HepG2 (cell line): ENCODE data around the gene YIF1B.

Experiments used
- BHLHE40 ChIP-seq: IDR thresholded peaks from 2 replicates; pipeline ENCODE4 v1.6.1; 2011; ENCODE audit warnings: low read length, improper control_type of control experiment
- CBFB ChIP-seq: sonication (generic); formaldehyde crosslinking; IDR thresholded peaks from 2 replicates; pipeline ENCODE4 v1.4.0; 2020; ENCODE audit warnings: missing genetic modification reagents
- CEBPB ChIP-seq: IDR thresholded peaks from 2 replicates; pipeline ENCODE4 v1.6.1; 2011; ENCODE audit warnings: low read depth, low read length, improper control_type of control experiment, borderline replicate concordance
- CHD2 ChIP-seq: IDR thresholded peaks from 2 replicates; pipeline ENCODE4 v1.6.1; 2011; ENCODE audit warnings: low read depth, low read length, improper control_type of control experiment
- HDAC1 ChIP-seq: sonication (generic); formaldehyde crosslinking; IDR thresholded peaks from 2 replicates; pipeline ENCODE4 v1.5.1; 2020; ENCODE audit warnings: mild to moderate bottlenecking, missing genetic modification reagents
- HDAC2 ChIP-seq: sonication (generic); formaldehyde crosslinking; IDR thresholded peaks from 2 replicates; pipeline ENCODE4 v1.4.0; 2020; ENCODE audit warnings: missing genetic modification reagents
- NFE2L1 ChIP-seq: sonication (generic); formaldehyde crosslinking; IDR thresholded peaks from 2 replicates; pipeline ENCODE4 v1.4.0; 2020; ENCODE audit warnings: missing genetic modification reagents, mild to moderate bottlenecking, borderline replicate concordance
- USF2 ChIP-seq, 2 experiments: sonication (generic) in 1 of 2; formaldehyde crosslinking in 1 of 2; IDR thresholded peaks; 2 replicates each; pipeline versions ENCODE4 v1.5.1 to v1.6.1; 2011 to 2020; ENCODE audit warnings: borderline replicate concordance in 1 of 2, low read depth in 1 of 2, low read length in 1 of 2, mild to moderate bottlenecking in 1 of 2, missing genetic modification reagents in 1 of 2, moderate library complexity in 1 of 2
- ZBTB7A ChIP-seq: sonication (generic); formaldehyde crosslinking; IDR thresholded peaks from 2 replicates; pipeline ENCODE4 v1.8.0; 2022; ENCODE audit warnings: mild to moderate bottlenecking, missing genetic modification reagents
- ZFYVE20 ChIP-seq: sonication (generic); formaldehyde crosslinking; IDR thresholded peaks from 2 replicates; pipeline ENCODE4 v1.8.0; 2023; ENCODE audit warnings: low read depth, mild to moderate bottlenecking, moderate library complexity, missing genetic modification reagents, borderline replicate concordance
- ZNF318 ChIP-seq: sonication (generic); formaldehyde crosslinking; IDR thresholded peaks from 2 replicates; pipeline ENCODE4 v1.4.0; 2020; ENCODE audit warnings: mild to moderate bottlenecking, missing genetic modification reagents
- TF ChIP-seq, protein P1 (sequence below): sonication (generic); formaldehyde crosslinking; IDR thresholded peaks from 2 replicates; pipeline ENCODE4 v1.4.0; 2020; ENCODE audit warnings: missing genetic modification reagents
- TF ChIP-seq, protein P2 (sequence below): sonication (generic); formaldehyde crosslinking; IDR thresholded peaks from 2 replicates; pipeline ENCODE4 v1.4.0; 2020; ENCODE audit warnings: missing genetic modification reagents

DNA sequence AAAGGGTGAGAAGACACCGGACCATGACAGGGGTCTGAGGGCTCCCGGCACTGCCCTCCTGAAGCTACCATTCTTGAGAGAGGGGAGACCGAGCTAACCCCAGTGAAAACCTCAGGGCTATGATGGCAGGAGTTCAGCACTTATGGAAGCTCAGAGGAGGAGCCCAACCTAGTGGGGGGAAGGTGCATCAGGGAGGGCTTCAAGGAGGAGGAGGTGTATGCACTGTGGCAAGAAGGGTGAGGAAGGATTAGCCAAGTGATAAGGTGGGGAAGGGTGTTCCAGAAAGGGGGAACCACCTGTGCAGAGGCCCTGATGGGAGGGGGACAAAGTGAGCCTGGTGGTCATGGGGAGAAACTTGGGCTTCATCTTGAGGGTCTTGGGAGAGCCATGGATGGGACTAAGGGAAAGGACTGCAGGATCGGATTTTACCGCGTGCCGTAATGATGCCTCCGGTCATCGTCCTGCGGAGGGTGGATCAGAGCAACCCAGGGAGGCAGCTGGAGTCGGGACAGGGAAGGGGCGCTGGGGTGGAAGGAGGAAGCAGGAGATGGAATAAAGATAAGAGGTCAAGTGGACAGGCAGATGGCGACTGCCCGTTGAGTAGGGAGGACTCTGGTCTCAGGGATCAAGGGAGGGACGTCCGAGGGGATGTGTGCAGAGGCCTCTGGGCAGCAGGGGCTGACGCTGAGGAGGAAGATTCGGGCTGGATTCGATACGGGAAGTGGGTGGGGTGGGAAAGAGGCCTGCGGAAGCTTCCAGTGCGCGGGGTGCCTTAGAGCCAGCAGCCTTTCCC is 45.3 kb upstream of the YIF1B start:
- TF ChIP-seq HDAC2 (CRISPR knock-in tag) (no peak), CBFB (CRISPR knock-in tag) (no peak), ZFYVE20 (no peak), CHD2 (no peak), BHLHE40 (no peak), ZNF318 (CRISPR knock-in tag) (no peak), ZBTB7A (CRISPR knock-in tag) (no peak), HDAC1 (CRISPR knock-in tag) (no peak), USF2 (IDR thresholded peaks at IDR 0.05; ENCODE audit: low read depth, low read length) (no peak), USF2 (CRISPR knock-in tag; IDR thresholded peaks at IDR 0.05; ENCODE audit: borderline replicate concordance) (no peak), CEBPB (no peak), NFE2L1 (no peak)
- TF ChIP-seq, protein P1, sequence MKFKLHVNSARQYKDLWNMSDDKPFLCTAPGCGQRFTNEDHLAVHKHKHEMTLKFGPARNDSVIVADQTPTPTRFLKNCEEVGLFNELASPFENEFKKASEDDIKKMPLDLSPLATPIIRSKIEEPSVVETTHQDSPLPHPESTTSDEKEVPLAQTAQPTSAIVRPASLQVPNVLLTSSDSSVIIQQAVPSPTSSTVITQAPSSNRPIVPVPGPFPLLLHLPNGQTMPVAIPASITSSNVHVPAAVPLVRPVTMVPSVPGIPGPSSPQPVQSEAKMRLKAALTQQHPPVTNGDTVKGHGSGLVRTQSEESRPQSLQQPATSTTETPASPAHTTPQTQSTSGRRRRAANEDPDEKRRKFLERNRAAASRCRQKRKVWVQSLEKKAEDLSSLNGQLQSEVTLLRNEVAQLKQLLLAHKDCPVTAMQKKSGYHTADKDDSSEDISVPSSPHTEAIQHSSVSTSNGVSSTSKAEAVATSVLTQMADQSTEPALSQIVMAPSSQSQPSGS: no peak
- TF ChIP-seq, protein P2, sequence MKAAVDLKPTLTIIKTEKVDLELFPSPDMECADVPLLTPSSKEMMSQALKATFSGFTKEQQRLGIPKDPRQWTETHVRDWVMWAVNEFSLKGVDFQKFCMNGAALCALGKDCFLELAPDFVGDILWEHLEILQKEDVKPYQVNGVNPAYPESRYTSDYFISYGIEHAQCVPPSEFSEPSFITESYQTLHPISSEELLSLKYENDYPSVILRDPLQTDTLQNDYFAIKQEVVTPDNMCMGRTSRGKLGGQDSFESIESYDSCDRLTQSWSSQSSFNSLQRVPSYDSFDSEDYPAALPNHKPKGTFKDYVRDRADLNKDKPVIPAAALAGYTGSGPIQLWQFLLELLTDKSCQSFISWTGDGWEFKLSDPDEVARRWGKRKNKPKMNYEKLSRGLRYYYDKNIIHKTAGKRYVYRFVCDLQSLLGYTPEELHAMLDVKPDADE (CRISPR knock-in tag): no peak
